Measurements from ENCODE around the gene MSANTD4.

DNA sequence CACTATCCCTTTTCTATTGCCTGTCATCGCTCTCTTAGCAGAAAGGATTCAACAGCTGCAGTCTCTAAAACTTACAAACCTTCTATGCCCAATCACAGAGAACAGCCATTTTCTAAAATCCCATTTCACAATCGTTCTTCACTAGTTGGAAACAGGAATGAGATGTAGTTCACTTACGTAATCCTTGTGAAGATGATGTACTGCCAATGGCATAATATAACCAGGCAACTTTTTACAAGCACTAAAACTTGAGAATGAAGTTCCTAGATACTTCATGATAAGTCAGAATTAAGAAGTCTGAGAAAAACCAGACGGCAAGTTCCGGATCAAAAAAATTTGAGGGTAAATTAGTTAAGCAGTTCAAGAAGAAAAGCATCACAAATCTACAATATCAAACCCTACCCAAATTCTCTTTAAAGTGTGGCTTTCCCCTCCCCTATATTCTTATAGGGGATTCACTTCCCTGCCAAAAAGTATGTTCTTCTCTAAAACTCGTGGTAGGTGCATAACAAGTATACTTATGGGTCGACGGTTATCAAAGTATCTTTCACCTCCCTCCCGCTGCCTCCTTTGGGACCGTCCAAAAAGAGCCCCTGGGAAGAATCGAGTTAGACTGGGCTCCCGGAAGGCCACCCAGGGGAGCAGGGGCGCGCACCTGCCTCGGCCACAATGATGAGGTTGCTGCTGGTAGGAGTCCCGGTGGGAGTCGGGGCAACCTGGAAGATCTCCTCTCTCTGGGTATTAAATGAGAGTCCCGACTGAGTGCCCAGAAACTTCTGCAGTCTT lies 666 bp downstream of the MSANTD4 start:
- TF ChIP-seq, protein P1, sequence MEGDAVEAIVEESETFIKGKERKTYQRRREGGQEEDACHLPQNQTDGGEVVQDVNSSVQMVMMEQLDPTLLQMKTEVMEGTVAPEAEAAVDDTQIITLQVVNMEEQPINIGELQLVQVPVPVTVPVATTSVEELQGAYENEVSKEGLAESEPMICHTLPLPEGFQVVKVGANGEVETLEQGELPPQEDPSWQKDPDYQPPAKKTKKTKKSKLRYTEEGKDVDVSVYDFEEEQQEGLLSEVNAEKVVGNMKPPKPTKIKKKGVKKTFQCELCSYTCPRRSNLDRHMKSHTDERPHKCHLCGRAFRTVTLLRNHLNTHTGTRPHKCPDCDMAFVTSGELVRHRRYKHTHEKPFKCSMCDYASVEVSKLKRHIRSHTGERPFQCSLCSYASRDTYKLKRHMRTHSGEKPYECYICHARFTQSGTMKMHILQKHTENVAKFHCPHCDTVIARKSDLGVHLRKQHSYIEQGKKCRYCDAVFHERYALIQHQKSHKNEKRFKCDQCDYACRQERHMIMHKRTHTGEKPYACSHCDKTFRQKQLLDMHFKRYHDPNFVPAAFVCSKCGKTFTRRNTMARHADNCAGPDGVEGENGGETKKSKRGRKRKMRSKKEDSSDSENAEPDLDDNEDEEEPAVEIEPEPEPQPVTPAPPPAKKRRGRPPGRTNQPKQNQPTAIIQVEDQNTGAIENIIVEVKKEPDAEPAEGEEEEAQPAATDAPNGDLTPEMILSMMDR (IDR thresholded peaks at IDR 0.05; ENCODE audit: extremely low read depth in 1 of 2, insufficient read depth in 1 of 2, low read depth in 1 of 2, low read length in 2 of 2), result no peak
- TF ChIP-seq POLR2A (IDR thresholded peaks at IDR 0.05; ENCODE audit: low read depth, low read length) (no peak), POLR2AphosphoS5 (IDR thresholded peaks at IDR 0.05; ENCODE audit: insufficient read depth, low read depth, low read length) (no peak), GATA2 (IDR thresholded peaks at IDR 0.05; ENCODE audit: insufficient read depth, insufficient read length, low read depth, low read length) (no peak)
- TF ChIP-seq, protein P2, sequence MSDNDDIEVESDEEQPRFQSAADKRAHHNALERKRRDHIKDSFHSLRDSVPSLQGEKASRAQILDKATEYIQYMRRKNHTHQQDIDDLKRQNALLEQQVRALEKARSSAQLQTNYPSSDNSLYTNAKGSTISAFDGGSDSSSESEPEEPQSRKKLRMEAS (IDR thresholded peaks at IDR 0.05; ENCODE audit: insufficient read depth, insufficient read length), result no peak

Measured in endothelial cell of umbilical vein (primary cell).